Measurements from ENCODE around the gene SOX8.

- no peak for TF ChIP-seq CTCF (IDR thresholded peaks at IDR 0.05)
- no peak for TF ChIP-seq POLR2A (IDR thresholded peaks at IDR 0.05)
Observed at GRCh38 chr16:995783-996182, 14.2 kb downstream of the SOX8 start.

All from lower leg skin (tissue), 3 donors.